HG03045 (cell line): Measurements from ENCODE around the gene STK24.
"Not testable (repeated sequence)": the region's sequence is repeated elsewhere in the genome, so short reads cannot be mapped to it uniquely, and the experiment has no call there.

Experiments
- ATAC-seq: cut with Tn5 transposase; IDR thresholded peaks from one replicate; pipeline ENCODE4 v1.9.1; 2021; ENCODE audit warnings: mild to moderate bottlenecking, moderate library complexity; ENCODE audit not compliant: unreplicated experiment

Gene STK24

GRCh38 chr13:98415326-98416070 is 161.4 kb downstream of the STK24 start:
- ATAC-seq: no peak

DNA sequence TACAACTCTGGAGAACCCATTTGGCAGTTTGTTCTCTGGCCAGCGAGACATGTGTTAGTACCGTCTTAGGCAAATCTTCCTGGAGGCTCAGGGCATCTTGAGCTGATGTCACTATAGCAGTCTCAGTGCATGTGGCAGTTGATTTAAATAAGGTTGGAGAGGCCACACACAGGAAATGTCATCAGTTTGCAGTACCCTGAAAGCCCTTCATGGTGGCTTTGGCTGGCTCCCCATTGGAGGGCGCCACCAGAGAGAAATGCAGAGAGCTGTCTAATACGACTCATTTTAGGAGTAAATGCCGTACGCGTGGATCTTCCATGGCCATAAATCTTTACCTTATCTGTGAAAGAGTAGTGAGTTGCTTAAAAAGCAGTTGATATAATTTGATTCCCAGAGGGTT is 163.1 kb downstream of the STK24 start:
- ATAC-seq: no peak

- ATAC-seq: not testable (repeated sequence)
Observed at GRCh38 chr13:98413278-98413677, 163.6 kb downstream of the STK24 start.

- no peak for ATAC-seq
Observed at GRCh38 chr13:98411617-98412265, 165.2 kb downstream of the STK24 start.

- no peak for ATAC-seq
Observed at GRCh38 chr13:98411013-98411412, 165.9 kb downstream of the STK24 start.

DNA sequence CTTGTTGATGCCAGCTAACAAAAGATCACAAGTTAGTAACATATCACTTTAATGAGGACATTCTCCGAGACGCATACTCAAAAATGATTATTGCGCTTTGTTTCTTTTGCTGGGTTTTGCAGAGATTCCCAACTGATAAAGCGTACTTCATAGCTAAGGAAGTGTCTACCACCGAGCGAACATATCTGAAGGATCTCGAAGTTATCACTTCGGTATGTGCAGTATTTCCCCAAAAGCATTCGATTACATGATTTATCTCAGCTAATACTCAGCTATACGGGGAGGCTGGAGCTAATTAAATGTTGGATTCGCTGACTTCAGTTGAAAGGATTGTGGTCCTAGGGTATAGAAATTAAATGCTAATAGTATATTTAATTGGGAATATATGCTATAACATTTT is 166.3 kb downstream of the STK24 start:
- ATAC-seq: no peak

DNA sequence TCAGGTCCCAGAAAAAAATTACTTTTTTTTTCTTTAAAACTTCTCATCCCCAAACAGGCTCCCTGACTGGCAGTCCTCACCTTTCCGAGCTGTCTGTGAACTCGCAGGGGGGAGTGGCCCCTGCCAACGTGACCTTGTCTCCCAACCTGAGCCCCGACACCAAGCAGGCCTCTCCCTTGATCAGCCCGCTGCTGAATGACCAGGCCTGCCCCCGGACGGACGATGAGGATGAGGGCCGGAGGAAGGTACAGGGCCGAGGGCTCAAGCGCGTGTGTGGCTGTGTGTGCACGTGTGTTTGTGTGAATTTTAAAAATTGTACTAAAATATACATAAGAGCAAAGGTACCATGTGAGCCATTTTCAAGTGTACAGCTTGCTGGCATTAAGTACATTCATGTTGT is 167.6 kb downstream of the STK24 start:
- ATAC-seq: no peak

GRCh38 chr13:98407575-98407974 is 169.3 kb downstream of the STK24 start:
- no peak for ATAC-seq

GRCh38 chr13:98406971-98407370 is 169.9 kb downstream of the STK24 start:
- no peak for ATAC-seq

DNA sequence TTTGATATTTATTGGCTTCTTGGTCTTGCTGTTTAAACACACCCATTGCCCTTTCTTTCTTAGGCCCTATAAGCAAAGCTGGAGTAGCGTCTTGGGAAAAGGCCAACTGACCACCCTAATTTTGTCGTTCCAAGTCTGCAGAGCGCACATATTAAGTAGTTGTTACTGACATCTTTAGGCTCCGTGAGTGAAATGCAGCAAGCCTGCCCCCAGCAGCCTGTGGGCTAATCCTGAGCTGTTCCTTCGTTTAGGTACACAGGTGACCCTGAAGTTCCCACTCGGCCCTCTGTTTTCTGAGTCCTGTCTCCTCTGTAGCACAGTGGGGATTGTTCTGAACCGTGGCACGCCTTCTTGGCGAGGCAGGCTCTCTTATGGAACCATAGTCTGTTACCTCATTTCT is 170.5 kb downstream of the STK24 start:
- ATAC-seq: no peak

- ATAC-seq: no peak
Observed at GRCh38 chr13:98405690-98406344, 171.1 kb downstream of the STK24 start.

GRCh38 chr13:98405107-98405571 is 171.8 kb downstream of the STK24 start:
- ATAC-seq: no peak

DNA sequence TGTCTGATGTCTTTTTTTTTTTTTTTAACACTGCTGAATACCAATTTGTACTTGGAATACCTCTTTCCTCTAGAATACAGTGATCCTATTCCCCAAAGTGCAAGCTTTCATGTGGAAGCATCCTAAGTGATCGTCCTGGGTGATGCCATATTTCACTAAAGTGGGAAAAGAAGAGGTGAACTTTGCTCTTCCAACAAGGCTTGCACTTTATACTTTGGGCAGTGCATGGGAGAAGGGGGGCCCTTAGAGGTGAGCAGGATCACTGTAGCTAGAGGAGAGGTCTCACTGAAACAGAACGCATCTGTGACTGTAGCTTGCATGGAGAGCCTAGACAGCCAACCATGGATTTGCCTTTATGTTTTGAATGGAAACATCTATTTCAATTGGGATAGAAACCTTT is 173.8 kb downstream of the STK24 start:
- ATAC-seq: no peak

GRCh38 chr13:98401934-98402333 is 175.0 kb downstream of the STK24 start:
- no peak for ATAC-seq

DNA sequence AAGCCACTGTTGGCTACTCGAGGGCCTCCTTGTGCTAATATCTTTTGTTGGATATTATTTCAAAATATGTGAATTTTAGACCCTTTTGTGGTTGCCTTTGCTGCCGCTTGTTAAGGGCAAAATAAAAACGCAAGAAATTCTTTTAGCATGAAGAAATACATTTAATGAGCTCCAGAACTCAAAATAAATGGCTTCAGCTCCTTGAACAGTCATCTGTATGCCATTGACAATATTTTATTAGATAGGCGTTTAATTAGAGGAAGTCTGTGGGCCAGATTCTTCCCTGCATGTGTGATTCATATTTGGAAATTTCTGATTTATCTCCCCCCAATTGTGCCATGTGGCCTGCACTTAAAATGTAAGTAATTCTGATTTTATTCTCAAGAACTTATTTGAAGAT is 177.2 kb downstream of the STK24 start:
- no peak for ATAC-seq

DNA sequence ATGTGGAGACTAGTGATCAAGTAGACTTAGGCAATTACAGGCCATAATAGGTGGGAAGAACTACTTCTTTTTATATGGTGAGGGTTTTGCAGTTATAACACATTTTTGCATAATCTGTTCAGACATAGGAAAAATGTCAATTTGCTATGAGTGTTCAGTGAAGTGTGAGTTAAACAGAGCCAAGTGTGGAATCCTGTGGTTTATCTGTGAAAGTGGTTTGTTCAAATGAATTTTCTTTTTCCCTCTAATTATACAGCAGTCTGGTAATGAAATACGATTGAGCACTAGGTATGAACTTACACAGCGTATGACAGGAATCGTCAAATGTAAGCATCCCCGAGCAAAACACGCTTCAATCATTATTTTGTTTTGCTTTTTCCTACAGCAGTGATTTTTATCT is 178.3 kb downstream of the STK24 start:
- ATAC-seq: no peak

- ATAC-seq: no peak
Observed at GRCh38 chr13:98397861-98398260, 179.0 kb downstream of the STK24 start.

DNA sequence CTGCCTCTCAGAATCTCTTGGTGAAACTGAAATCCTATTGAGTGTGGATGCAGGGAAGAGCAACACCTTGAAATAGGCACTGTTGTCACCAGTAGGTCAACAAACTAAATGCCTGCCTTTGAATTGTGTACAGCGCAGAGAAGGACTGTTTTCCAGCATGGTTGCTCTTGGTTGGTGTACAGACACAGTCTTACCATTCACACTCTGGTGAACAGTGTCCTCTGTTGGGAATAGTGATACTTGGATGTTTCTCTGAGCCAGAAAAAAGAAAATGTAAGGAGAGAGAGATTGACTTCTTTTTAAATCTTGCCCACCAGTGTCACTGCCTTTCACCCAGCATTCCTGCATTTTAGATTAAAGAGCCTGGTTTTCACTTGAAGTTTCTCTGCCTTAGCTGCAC is 179.7 kb downstream of the STK24 start:
- no peak for ATAC-seq

DNA sequence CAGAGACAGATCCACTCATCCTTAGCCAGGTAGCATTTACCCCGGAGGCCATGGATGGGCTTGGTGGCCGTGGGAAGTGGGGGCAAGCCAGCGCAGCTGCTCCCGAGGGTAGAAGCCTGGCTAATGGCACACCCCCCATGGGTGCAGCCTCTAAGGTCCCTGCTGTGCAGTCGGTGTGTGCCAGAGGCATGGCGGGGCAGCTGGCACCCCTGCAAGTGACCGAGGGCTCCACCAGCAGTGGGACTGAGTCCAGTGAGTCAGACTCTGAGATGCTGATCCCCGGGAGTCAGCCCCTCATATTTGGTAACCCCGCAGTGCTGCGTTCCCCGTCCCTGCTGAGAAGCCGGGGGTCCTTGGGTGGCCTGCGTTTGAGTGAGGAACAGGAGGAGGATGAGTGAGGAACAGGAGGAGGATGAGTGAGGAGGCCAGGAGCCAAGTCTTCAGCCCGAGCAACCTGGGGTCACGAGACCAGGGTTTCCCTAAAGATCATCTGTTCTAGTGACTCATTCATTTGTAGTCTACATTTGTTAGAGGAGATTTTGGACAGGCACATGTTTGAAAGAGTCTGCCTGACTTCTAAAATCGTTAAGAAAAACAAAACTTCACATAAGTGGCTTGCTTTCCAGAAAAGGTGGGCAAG is 180.7 kb downstream of the STK24 start:
- ATAC-seq: no peak
